Right atrium auricular region (tissue), 2 donors: Measurements from ENCODE around the gene GSE1. TPM values are rescaled to one million over a fixed set of nuclear protein-coding genes. Genes with fewer than 3 reads are reported as not detected.

Source experiments
- DNase-seq: peaks from one replicate; pipeline ENCODE4 v3.0.0-alpha.2; 2019; ENCODE audit warnings: low spot score
- H3K27ac ChIP-seq, 2 donors: fragments of 200-600 bp; sonication (generic); 1 replicate in 1 of 2; 2 replicates in 1 of 2; pipeline ENCODE4 v1.5.1; 2016 to 2019
- H3K27me3 ChIP-seq, 2 donors: fragments of 200-600 bp; sonication (generic); one replicate each; pipeline versions ENCODE4 v1.5.1 to v1.6.0; 2017 to 2019
- H3K36me3 ChIP-seq: fragments of 200-600 bp; sonication (generic); one replicate; pipeline ENCODE4 v1.5.1; 2016
- H3K4me1 ChIP-seq, 2 donors: fragments of 200-600 bp; sonication (generic); one replicate each; pipeline versions ENCODE4 v1.5.1 to v1.6.0; 2017 to 2019
- H3K4me3 ChIP-seq, 2 donors: fragments of 200-600 bp; sonication (generic); 1 replicate in 1 of 2; 2 replicates in 1 of 2; pipeline ENCODE4 v1.5.1; 2017 to 2019; ENCODE audit warnings: mild to moderate bottlenecking in 1 of 2, moderate library complexity in 1 of 2
- H3K9me3 ChIP-seq, 2 donors: fragments of 200-600 bp; sonication (generic); one replicate each; pipeline ENCODE4 v1.5.1; 2019
- total RNA-seq, 2 donors: library from RNA; depleted of rRNA; stranded (reverse); fragments of >200 nt; gene quantifications; one replicate each; pipeline ENCODE4 v1.1.0, GENCODE V29; 2016
- TF ChIP-seq, protein P1 (sequence below), 2 donors: fragments of 200-600 bp; sonication (generic); IDR thresholded peaks; one replicate each; pipeline ENCODE4 v1.5.1; 2019; ENCODE audit warnings: antibody characterized with exemption in 2 of 2

GSE1 gene
- total RNA-seq, 2 donors from 2014 or later = 37.1 to 55.7 TPM

- no peak overlapping the region for H3K27ac ChIP-seq
- no peaks in the 10 kb centered on the region for H3K9me3 ChIP-seq
- no peak for DNase-seq
- TF ChIP-seq, protein P1, sequence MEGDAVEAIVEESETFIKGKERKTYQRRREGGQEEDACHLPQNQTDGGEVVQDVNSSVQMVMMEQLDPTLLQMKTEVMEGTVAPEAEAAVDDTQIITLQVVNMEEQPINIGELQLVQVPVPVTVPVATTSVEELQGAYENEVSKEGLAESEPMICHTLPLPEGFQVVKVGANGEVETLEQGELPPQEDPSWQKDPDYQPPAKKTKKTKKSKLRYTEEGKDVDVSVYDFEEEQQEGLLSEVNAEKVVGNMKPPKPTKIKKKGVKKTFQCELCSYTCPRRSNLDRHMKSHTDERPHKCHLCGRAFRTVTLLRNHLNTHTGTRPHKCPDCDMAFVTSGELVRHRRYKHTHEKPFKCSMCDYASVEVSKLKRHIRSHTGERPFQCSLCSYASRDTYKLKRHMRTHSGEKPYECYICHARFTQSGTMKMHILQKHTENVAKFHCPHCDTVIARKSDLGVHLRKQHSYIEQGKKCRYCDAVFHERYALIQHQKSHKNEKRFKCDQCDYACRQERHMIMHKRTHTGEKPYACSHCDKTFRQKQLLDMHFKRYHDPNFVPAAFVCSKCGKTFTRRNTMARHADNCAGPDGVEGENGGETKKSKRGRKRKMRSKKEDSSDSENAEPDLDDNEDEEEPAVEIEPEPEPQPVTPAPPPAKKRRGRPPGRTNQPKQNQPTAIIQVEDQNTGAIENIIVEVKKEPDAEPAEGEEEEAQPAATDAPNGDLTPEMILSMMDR (IDR thresholded peaks at IDR 0.05) = no peak
- H3K4me3 ChIP-seq = no peak overlapping the region
- peaks cover 0 to 19% of the 10 kb centered on the region in 2 donors for H3K4me1 ChIP-seq
- peaks cover 80% of the 10 kb centered on the region for H3K36me3 ChIP-seq
- H3K27me3 ChIP-seq = no peaks in the 10 kb centered on the region
Measured at GRCh38 chr16:85662482-85662812, 49.3 kb downstream of the GSE1 start.

GRCh38 chr16:85662976-85663830 is 50.1 kb downstream of the GSE1 start:
- TF ChIP-seq, protein P1 (IDR thresholded peaks at IDR 0.05) = no peak
- H3K27me3 ChIP-seq = no peaks in the 10 kb centered on the region
- no peaks in the 10 kb centered on the region for H3K9me3 ChIP-seq
- H3K4me1 ChIP-seq = peaks cover 0 to 19% of the 10 kb centered on the region in 2 donors
- no peak for DNase-seq
- peaks cover 80% of the 10 kb centered on the region for H3K36me3 ChIP-seq
- H3K4me3 ChIP-seq = no peak overlapping the region
- no peak overlapping the region for H3K27ac ChIP-seq

- H3K27ac ChIP-seq = no peak overlapping the region
- no peaks in the 10 kb centered on the region for H3K9me3 ChIP-seq
- H3K27me3 ChIP-seq = no peaks in the 10 kb centered on the region
- DNase-seq = no peak
- peaks cover 0 to 16% of the 10 kb centered on the region in 2 donors for H3K4me1 ChIP-seq
- H3K4me3 ChIP-seq = no peak overlapping the region
- TF ChIP-seq, protein P1 (IDR thresholded peaks at IDR 0.05) = no peak
- peaks cover 80% of the 10 kb centered on the region for H3K36me3 ChIP-seq
Measured at GRCh38 chr16:85663891-85664321, 50.8 kb downstream of the GSE1 start.

DNA sequence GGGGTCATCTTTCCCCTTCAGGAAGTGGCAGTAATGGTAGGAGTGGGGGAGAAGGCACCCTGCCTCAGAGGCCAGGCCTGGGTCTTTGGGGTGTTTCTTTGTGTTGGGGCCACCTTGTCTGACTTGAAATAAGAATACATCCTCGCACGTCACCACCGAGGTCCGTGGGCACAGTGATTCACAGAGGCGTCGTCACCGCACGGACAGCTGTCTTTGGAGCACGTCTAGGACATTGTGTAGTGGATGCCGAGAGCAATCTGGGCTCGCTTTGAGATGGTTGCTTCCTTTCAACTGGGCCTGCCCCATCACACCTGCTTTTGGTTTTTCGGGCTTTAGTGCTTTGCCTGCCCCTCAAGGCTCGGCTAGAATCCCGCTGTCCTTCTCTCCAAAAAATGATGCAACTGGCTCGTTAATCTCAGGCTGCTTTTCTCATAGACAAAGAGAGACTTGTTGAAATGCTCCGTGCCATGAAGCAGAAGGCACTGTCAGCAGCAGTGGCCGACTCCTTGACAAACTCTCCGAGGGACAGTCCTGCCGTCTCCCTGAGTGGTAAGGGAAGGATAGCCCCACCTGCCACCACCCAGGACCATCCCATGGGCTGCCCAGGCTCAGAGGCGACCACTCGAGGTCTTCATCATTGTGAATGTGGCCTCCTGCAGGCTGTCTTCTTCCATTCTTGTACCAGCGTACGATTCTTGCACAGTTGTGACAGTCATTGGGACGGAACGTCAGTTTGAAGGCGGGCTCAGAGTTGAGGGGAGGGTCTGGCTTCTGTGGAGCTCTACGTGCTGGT is 51.7 kb downstream of the GSE1 start:
- peaks cover 0 to 7% of the 10 kb centered on the region in 2 donors for H3K4me1 ChIP-seq
- no peak for DNase-seq
- no peaks in the 10 kb centered on the region for H3K27me3 ChIP-seq
- no peak overlapping the region for H3K27ac ChIP-seq
- H3K4me3 ChIP-seq = no peak overlapping the region
- H3K36me3 ChIP-seq = peaks cover 87% of the 10 kb centered on the region
- no peaks in the 10 kb centered on the region for H3K9me3 ChIP-seq
- TF ChIP-seq, protein P1 (IDR thresholded peaks at IDR 0.05) = no peak

GRCh38 chr16:85665373-85665740 is 52.2 kb downstream of the GSE1 start:
- no peak overlapping the region for H3K4me3 ChIP-seq
- H3K4me1 ChIP-seq = peaks cover 0 to 1% of the 10 kb centered on the region in 2 donors
- H3K9me3 ChIP-seq = no peaks in the 10 kb centered on the region
- H3K27me3 ChIP-seq = no peaks in the 10 kb centered on the region
- H3K27ac ChIP-seq = no peak overlapping the region
- DNase-seq = no peak
- H3K36me3 ChIP-seq = peaks cover 91% of the 10 kb centered on the region
- TF ChIP-seq, protein P1 (IDR thresholded peaks at IDR 0.05) = no peak
